Spinal cord (tissue), 4 donors: ENCODE results near the gene SGF29. TPM values are rescaled to one million over a fixed set of nuclear protein-coding genes. Genes with fewer than 3 reads are reported as not detected.

Experiments
- polyA plus RNA-seq, 2 donors: library from polyadenylated mRNA; unstranded; fragments of 120-200 nt; gene quantifications; one replicate each; pipeline ENCODE4 v1.2.1, GENCODE V29; 2013; ENCODE audit not compliant: insufficient read length in 2 of 2
- total RNA-seq, 2 donors: library from RNA; depleted of rRNA in 1 of 2; stranded (reverse); fragments of 120-200 nt in 1 of 2; fragments of >200 nt in 1 of 2; gene quantifications; one replicate each; pipeline versions ENCODE4 v1.2.3 to v1.2.4, GENCODE V29; 2013 to 2014

Gene SGF29
- total and polyA plus RNA-seq, 4 donors = 8.6 to 29.6 (median 25.5) TPM

Other genes starting within 250 kb of the SGF29 start
- gene NPIPB6, start 190.4 kb upstream of the SGF29 start, total RNA-seq = 1 to 10 TPM; 1.5 to 2.5 TPM
- 1 to 10 TPM in 1 of 2 donors, not detected in 1; 6.1 TPM for gene NPIPB6, start 190.4 kb upstream of the SGF29 start, polyA plus RNA-seq
- 10 to 100 TPM; 72.7 to 79.0 TPM for gene EIF3CL, start 150.1 kb upstream of the SGF29 start, total RNA-seq
- 10 to 100 TPM; 79.8 to 91.7 TPM for gene EIF3CL, start 150.1 kb upstream of the SGF29 start, polyA plus RNA-seq
- gene NPIPB7, start 81.6 kb upstream of the SGF29 start, total RNA-seq = not detected
- gene NPIPB7, start 81.6 kb upstream of the SGF29 start, polyA plus RNA-seq = 1 to 10 TPM; 1.1 to 1.5 TPM
- gene CLN3, start 61.8 kb upstream of the SGF29 start, total RNA-seq = 10 to 100 TPM; 12.4 to 15.4 TPM
- 10 to 100 TPM; 34.3 to 36.7 TPM for gene CLN3, start 61.8 kb upstream of the SGF29 start, polyA plus RNA-seq
- under 1 TPM; 0.17 to 0.99 TPM for gene APOBR, start 59.3 kb upstream of the SGF29 start, total RNA-seq
- under 1 TPM; 0.87 to 0.93 TPM for gene APOBR, start 59.3 kb upstream of the SGF29 start, polyA plus RNA-seq
- not detected for gene IL27, start 47.1 kb upstream of the SGF29 start, total RNA-seq
- gene IL27, start 47.1 kb upstream of the SGF29 start, polyA plus RNA-seq = under 1 TPM in 1 of 2 donors, not detected in 1; 0.30 TPM
- 10 to 100 TPM in 1 of 2 donors, 1 to 10 TPM in 1; 1.6 to 54.2 TPM for gene NUPR1, start 14.9 kb upstream of the SGF29 start, total RNA-seq
- 10 to 100 TPM; 14.8 to 21.2 TPM for gene NUPR1, start 14.9 kb upstream of the SGF29 start, polyA plus RNA-seq
- gene SULT1A2, start 43.1 kb downstream of the SGF29 start, total RNA-seq = 1 to 10 TPM in 1 of 2 donors, under 1 TPM in 1; 0.50 to 2.8 TPM
- gene SULT1A2, start 43.1 kb downstream of the SGF29 start, polyA plus RNA-seq = 1 to 10 TPM; 1.4 to 2.6 TPM
- 10 to 100 TPM; 18.8 to 73.9 TPM for gene SULT1A1, start 56.1 kb downstream of the SGF29 start, total RNA-seq
- gene SULT1A1, start 56.1 kb downstream of the SGF29 start, polyA plus RNA-seq = 10 to 100 TPM; 24.2 to 35.4 TPM
- gene NPIPB8, start 84.1 kb downstream of the SGF29 start, total RNA-seq = under 1 TPM; 0.10 to 0.72 TPM
- gene NPIPB8, start 84.1 kb downstream of the SGF29 start, polyA plus RNA-seq = 1 to 10 TPM; 1.6 to 2.4 TPM
- 100 to 1,000 TPM; 126 to 465 TPM for gene EIF3C, start 157.5 kb downstream of the SGF29 start, total RNA-seq
- gene EIF3C, start 157.5 kb downstream of the SGF29 start, polyA plus RNA-seq = 100 to 1,000 TPM; 318 to 475 TPM
- 1 to 10 TPM; 3.1 to 3.4 TPM for gene NPIPB9, start 197.9 kb downstream of the SGF29 start, total RNA-seq
- 1 to 10 TPM; 2.5 to 4.2 TPM for gene NPIPB9, start 197.9 kb downstream of the SGF29 start, polyA plus RNA-seq